ENCODE data around the gene OR2Z1. TPM values are rescaled to one million over a fixed set of nuclear protein-coding genes. Genes with fewer than 3 reads are reported as not detected.

OR2Z1 gene
- total RNA-seq, 1 donor from 2014 or later = not detected

GRCh38 chr19:8722032-8722431 lies 598 bp downstream of the OR2Z1 start:
- no peaks in the 10 kb centered on the region for H3K4me1 ChIP-seq
- H3F3A ChIP-seq (ENCODE audit: low read depth) = no peaks in the 10 kb centered on the region
- no peak overlapping the region for H3K4me3 ChIP-seq
- no peak overlapping the region for H3K27ac ChIP-seq
- H3K36me3 ChIP-seq = no peaks in the 10 kb centered on the region
- no peaks in the 10 kb centered on the region for H3K36me3 Mint-ChIP-seq
- peaks cover 6% of the 10 kb centered on the region for H3K9me3 Mint-ChIP-seq
- no peak overlapping the region for H3K4me2 ChIP-seq
- peaks cover 6% of the 10 kb centered on the region for H3K27me3 Mint-ChIP-seq (ENCODE audit: insufficient read depth, low read depth)
- no peaks in the 10 kb centered on the region for H3K27me3 ChIP-seq
- H3K9me3 ChIP-seq (ENCODE audit: low read depth) = no peaks in the 10 kb centered on the region
- H3K9ac ChIP-seq = no peak overlapping the region
- DNase-seq (ENCODE audit: low spot score) = no peak
- no peak overlapping the region for H2AFZ ChIP-seq (replicated peaks)
- no peaks in the 10 kb centered on the region for H3K79me2 ChIP-seq (ENCODE audit: low read depth)
- no peak for TF ChIP-seq CTCF (IDR thresholded peaks at IDR 0.05)
- no peak for TF ChIP-seq EZH2 (IDR thresholded peaks at IDR 0.05)
- no peak for TF ChIP-seq EZH2phosphoT487 (IDR thresholded peaks at IDR 0.05)
- no peak overlapping the region for H3K4me3 Mint-ChIP-seq
- no peak overlapping the region for H3K27ac Mint-ChIP-seq
- H3K4me1 Mint-ChIP-seq = no peaks in the 10 kb centered on the region
- no peaks in the 10 kb centered on the region for H4K20me1 ChIP-seq (ENCODE audit: low read depth)

- no peaks in the 10 kb centered on the region for H3K9me3 ChIP-seq (ENCODE audit: low read depth)
- Mint-ChIP-seq H3K27ac (no peak overlapping the region), H3K4me3 (no peak overlapping the region), H3K9me3 (peaks cover 3% of the 10 kb centered on the region), H3K27me3 (ENCODE audit: insufficient read depth, low read depth) (peaks cover 8% of the 10 kb centered on the region), H3K36me3 (no peaks in the 10 kb centered on the region), H3K4me1 (no peaks in the 10 kb centered on the region)
- no peak overlapping the region for H3K4me2 ChIP-seq
- DNase-seq (ENCODE audit: low spot score) = no peak
- no peak overlapping the region for H3K27ac ChIP-seq
- H3K4me1 ChIP-seq = no peaks in the 10 kb centered on the region
- H3K4me3 ChIP-seq = no peak overlapping the region
- H2AFZ ChIP-seq (replicated peaks) = no peak overlapping the region
- H3F3A ChIP-seq (ENCODE audit: low read depth) = no peaks in the 10 kb centered on the region
- H3K27me3 ChIP-seq = no peaks in the 10 kb centered on the region
- no peaks in the 10 kb centered on the region for H3K36me3 ChIP-seq
- no peaks in the 10 kb centered on the region for H4K20me1 ChIP-seq (ENCODE audit: low read depth)
- H3K9ac ChIP-seq = no peak overlapping the region
- no peak for TF ChIP-seq CTCF (IDR thresholded peaks at IDR 0.05)
- TF ChIP-seq EZH2 (IDR thresholded peaks at IDR 0.05) = no peak
- no peak for TF ChIP-seq EZH2phosphoT487 (IDR thresholded peaks at IDR 0.05)
- no peaks in the 10 kb centered on the region for H3K79me2 ChIP-seq (ENCODE audit: low read depth)
Measured at GRCh38 chr19:8724276-8724675, 2.8 kb downstream of the OR2Z1 start.

GRCh38 chr19:8731428-8732169 lies 10.2 kb downstream of the OR2Z1 start:
- Mint-ChIP-seq H3K4me1 (no peaks in the 10 kb centered on the region), H3K9me3 (peaks cover 23% of the 10 kb centered on the region), H3K36me3 (no peaks in the 10 kb centered on the region), H3K27ac (no peak overlapping the region), H3K4me3 (no peak overlapping the region), H3K27me3 (ENCODE audit: insufficient read depth, low read depth) (peaks cover 7% of the 10 kb centered on the region)
- no peak for TF ChIP-seq CTCF (IDR thresholded peaks at IDR 0.05)
- no peaks in the 10 kb centered on the region for H3K9me3 ChIP-seq (ENCODE audit: low read depth)
- H3K27me3 ChIP-seq = no peaks in the 10 kb centered on the region
- H2AFZ ChIP-seq (replicated peaks) = no peak overlapping the region
- H3K4me1 ChIP-seq = no peaks in the 10 kb centered on the region
- no peak overlapping the region for H3K4me3 ChIP-seq
- no peaks in the 10 kb centered on the region for H3K79me2 ChIP-seq (ENCODE audit: low read depth)
- no peak overlapping the region for H3K27ac ChIP-seq
- no peaks in the 10 kb centered on the region for H4K20me1 ChIP-seq (ENCODE audit: low read depth)
- H3K4me2 ChIP-seq = no peak overlapping the region
- peak; percentile 3 for DNase-seq (ENCODE audit: low spot score)
- no peaks in the 10 kb centered on the region for H3K36me3 ChIP-seq
- no peak overlapping the region for H3K9ac ChIP-seq
- no peaks in the 10 kb centered on the region for H3F3A ChIP-seq (ENCODE audit: low read depth)

All from neural progenitor cell (in vitro differentiated cells).